Astrocyte of the cerebellum (primary cell): ENCODE measurements around the gene FAM120B.

Experiments
- DNase-seq: peaks from one replicate; pipeline ENCODE4 v3.0.0-alpha.2; 2011; ENCODE audit warnings: low read depth
- H3K4me3 ChIP-seq: 2 replicates; pipeline ENCODE4 v1.5.1; 2011; ENCODE audit warnings: mild to moderate bottlenecking, low read depth, low read length, moderate library complexity
- in situ Hi-C: cut with HindIII; loops from 2 replicates; pipeline ENCODE4 v1.10.0; 2017; ENCODE audit warnings: low sequenced_read_pairs
- TF ChIP-seq, protein P1 (sequence below): IDR thresholded peaks from 2 replicates; pipeline ENCODE4 v1.5.1; 2012; ENCODE audit warnings: low read length, low read depth, moderate library complexity, mild to moderate bottlenecking; ENCODE audit errors: missing control alignments

Gene FAM120B

DNA sequence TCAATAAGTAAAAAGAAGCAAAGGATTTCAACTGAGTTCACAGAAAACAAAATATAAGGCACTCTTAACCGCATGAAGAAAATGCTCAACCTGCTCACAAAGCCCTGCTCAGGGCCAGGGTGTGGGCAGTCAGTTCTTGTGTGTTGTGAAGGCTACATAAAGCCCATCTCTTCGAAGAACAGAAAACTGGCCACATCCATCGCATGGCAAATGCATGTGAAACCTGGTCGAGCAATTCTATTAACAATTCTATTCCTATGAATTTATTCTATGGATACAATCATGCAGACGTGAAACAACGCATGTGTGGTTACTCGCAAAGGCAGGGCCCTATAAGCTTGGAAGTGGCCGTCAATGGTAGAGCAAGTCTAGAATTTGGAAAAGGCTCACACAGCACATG lies 136.0 kb downstream of the FAM120B start:
- TF ChIP-seq, protein P1, sequence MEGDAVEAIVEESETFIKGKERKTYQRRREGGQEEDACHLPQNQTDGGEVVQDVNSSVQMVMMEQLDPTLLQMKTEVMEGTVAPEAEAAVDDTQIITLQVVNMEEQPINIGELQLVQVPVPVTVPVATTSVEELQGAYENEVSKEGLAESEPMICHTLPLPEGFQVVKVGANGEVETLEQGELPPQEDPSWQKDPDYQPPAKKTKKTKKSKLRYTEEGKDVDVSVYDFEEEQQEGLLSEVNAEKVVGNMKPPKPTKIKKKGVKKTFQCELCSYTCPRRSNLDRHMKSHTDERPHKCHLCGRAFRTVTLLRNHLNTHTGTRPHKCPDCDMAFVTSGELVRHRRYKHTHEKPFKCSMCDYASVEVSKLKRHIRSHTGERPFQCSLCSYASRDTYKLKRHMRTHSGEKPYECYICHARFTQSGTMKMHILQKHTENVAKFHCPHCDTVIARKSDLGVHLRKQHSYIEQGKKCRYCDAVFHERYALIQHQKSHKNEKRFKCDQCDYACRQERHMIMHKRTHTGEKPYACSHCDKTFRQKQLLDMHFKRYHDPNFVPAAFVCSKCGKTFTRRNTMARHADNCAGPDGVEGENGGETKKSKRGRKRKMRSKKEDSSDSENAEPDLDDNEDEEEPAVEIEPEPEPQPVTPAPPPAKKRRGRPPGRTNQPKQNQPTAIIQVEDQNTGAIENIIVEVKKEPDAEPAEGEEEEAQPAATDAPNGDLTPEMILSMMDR: no peak
- in situ Hi-C loops: no loop called here
- H3K4me3 ChIP-seq: no peak overlapping the region
- DNase-seq: no peak

DNA sequence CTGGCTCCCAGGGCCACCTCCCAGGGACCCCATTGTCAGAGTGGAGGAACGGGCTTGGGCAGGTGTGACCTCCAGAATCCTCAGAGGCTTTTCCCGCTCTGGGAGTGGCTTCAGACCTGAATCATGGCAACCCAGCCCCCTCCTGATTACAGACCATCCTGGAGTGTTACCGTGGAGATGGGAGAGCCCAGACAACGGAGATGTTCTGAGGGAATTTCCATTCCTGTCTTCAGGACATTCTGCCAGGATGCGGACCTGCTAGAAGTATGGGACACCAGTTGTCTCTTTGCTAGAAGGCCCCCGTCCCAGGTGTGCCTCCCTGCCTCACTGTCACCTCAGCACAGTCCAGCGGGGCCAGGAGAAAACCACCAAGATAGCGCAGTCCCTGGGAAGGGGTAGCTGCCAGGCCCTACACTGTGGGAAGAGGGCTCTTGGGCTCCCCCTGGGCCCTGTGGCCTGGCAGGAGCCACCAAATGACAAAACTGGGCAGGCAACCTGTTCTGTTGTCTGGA lies 136.6 kb downstream of the FAM120B start:
- TF ChIP-seq, protein P1: peak; percentile 18
- in situ Hi-C loops: no loop called here
- no peak overlapping the region for H3K4me3 ChIP-seq
- no peak for DNase-seq

DNA sequence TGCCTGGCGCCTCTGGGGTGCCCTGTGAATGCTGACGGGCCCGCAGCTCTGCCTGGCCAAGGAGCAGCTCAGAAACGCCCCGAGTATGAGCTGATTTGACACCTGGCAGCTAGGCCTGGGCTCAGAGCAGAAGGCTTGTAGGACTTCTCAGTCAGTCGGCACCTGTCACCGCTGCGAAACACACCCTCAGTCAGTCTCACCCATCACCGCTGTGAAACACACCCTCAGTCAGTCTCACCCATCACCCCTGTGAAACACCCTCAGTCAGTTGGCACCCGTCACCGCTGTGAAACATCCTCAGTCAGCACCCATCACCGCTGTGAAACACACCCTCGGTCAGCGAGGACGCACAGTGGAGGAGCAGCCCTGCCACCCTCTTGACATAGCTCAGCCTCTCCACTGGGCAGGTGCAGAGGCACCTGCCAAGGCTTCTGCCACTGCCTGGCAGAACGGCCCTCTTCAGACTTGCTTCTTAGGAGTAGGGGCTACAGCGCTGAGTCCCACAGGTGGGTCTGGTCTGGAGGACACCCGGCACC lies 137.6 kb downstream of the FAM120B start:
- no peak for DNase-seq
- in situ Hi-C loops: no loop called here

GRCh38 chr6:170444811-170445211 lies 138.3 kb downstream of the FAM120B start:
- DNase-seq: no peak
- H3K4me3 ChIP-seq: no peak overlapping the region
- in situ Hi-C loops: no loop called here
- TF ChIP-seq, protein P1: no peak

More for the DNA sequence above, 137.6 kb downstream of the FAM120B start:
- no peak overlapping the region for H3K4me3 ChIP-seq
- TF ChIP-seq, protein P1: no peak

DNA sequence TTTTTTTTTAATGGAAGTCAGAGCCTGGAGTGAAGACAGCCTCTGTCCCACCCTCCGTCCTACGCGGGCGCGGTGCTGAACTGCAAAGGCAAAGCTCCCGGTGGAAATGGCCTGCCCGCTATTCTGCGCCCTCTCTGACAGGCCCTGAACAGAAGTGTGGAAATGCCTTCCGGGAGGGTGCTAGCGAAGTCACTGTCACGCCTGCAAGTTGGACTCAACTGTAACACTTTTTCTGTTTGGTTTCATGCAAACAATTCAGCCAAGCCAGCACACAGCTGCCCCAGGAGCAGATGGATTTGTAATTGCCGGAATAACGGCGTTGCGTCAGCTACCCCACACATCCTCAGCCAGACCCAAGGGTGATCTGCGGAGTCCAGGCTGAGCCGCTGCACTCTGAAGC lies 138.9 kb downstream of the FAM120B start:
- TF ChIP-seq, protein P1: no peak
- H3K4me3 ChIP-seq: no peak overlapping the region
- in situ Hi-C loops: no loop called here
- no peak for DNase-seq

GRCh38 chr6:170445971-170446370 lies 139.4 kb downstream of the FAM120B start:
- no peak overlapping the region for H3K4me3 ChIP-seq
- TF ChIP-seq, protein P1: no peak
- in situ Hi-C loops: no loop called here
- no peak for DNase-seq
